HL-60 (cell line): ENCODE measurements around the gene CHD5.

ENCODE experiments used
- DNase-seq, 2 experiments: peaks; one replicate each; pipeline ENCODE4 v3.0.0-alpha.2; 2010 to 2020; ENCODE audit warnings: low read depth in 1 of 2, low spot score in 1 of 2
- H3K27ac ChIP-seq: fragments of 250-450 bp; sonication (Bioruptor Pico); replicated peaks from 2 replicates; pipeline ENCODE4 v1.5.1; 2020; ENCODE audit warnings: mild to moderate bottlenecking, moderate library complexity
- H3K27me3 ChIP-seq: fragments of 250-450 bp; sonication (Bioruptor Pico); 2 replicates; pipeline ENCODE4 v1.5.1; 2021; ENCODE audit warnings: mild to moderate bottlenecking, moderate library complexity; ENCODE audit not compliant: insufficient read depth, poor library complexity, severe bottlenecking
- H3K4me3 ChIP-seq: replicated peaks from 2 replicates; pipeline ENCODE4 v1.5.1; 2011; ENCODE audit warnings: mild to moderate bottlenecking, control low read depth, low read length; ENCODE audit not compliant: insufficient read depth
- CTCF ChIP-seq: IDR thresholded peaks from one replicate; pipeline ENCODE4 v1.5.1; 2011; ENCODE audit warnings: low read length, control low read depth, inconsistent platforms; ENCODE audit not compliant: insufficient read depth
- GABPA ChIP-seq: IDR thresholded peaks from 2 replicates; pipeline ENCODE4 v1.6.1; 2012; ENCODE audit warnings: low read depth
- POLR2AphosphoS5 ChIP-seq: IDR thresholded peaks from 2 replicates; pipeline ENCODE4 v1.6.1; 2012; ENCODE audit warnings: low read depth
- REST ChIP-seq: IDR thresholded peaks from 2 replicates; pipeline ENCODE4 v1.6.1; 2012; ENCODE audit warnings: low read depth; ENCODE audit not compliant: insufficient replicate concordance
- SPI1 ChIP-seq: IDR thresholded peaks from 2 replicates; pipeline ENCODE4 v1.6.1; 2012; ENCODE audit warnings: low read depth, mild to moderate bottlenecking, borderline replicate concordance

CHD5 gene

GRCh38 chr1:6157132-6157527 lies 23.0 kb downstream of the CHD5 start:
- Histone ChIP-seq H3K27ac (no peak overlapping the region), H3K4me3 (no peak overlapping the region), H3K27me3 (no peaks in the 10 kb centered on the region)
- DNase-seq: no peak
- TF ChIP-seq POLR2AphosphoS5: no peak
- no peak for TF ChIP-seq CTCF
- no peak for TF ChIP-seq SPI1
- no peak for TF ChIP-seq GABPA
- TF ChIP-seq REST: no peak

GRCh38 chr1:6154525-6155319 lies 25.4 kb downstream of the CHD5 start:
- H3K4me3 ChIP-seq: no peak overlapping the region
- TF ChIP-seq GABPA: no peak
- TF ChIP-seq CTCF: no peak
- TF ChIP-seq POLR2AphosphoS5: no peak
- TF ChIP-seq REST: no peak
- TF ChIP-seq SPI1: no peak
- DNase-seq: no peak
- H3K27me3 ChIP-seq: no peaks in the 10 kb centered on the region
- H3K27ac ChIP-seq: no peak overlapping the region

GRCh38 chr1:6152882-6153281 lies 27.2 kb downstream of the CHD5 start:
- no peak for TF ChIP-seq REST
- TF ChIP-seq SPI1: no peak
- TF ChIP-seq GABPA: no peak
- no peak for TF ChIP-seq POLR2AphosphoS5
- no peak for TF ChIP-seq CTCF
- DNase-seq: no peak
- Histone ChIP-seq H3K27me3 (peaks cover 14% of the 10 kb centered on the region), H3K4me3 (no peak overlapping the region), H3K27ac (no peak overlapping the region)
